OCI-LY7 (cell line): ENCODE data around the gene SCG5. TPM values are rescaled to one million over a fixed set of nuclear protein-coding genes. Genes with fewer than 3 reads are reported as not detected.

Source experiments
- BruUV-seq: library from RNA; stranded (reverse); fragments of 400-500 nt; replicated peaks from 2 replicates; lab custom pipeline; 2021; lab: Mats Ljungman, UMichigan
- CTCF ChIA-PET: fragments of 300-600 bp; sonication (Branson Sonifier 250); formaldehyde crosslinking; loops from one replicate; lab custom pipeline; 2022; ENCODE audit warnings: antibody characterized with exemption; ENCODE audit not compliant: unreplicated experiment; lab: Charles Lee
- POLR2A ChIA-PET: fragments of 300-600 bp; sonication (Branson Sonifier 250); formaldehyde crosslinking; loops from one replicate; lab custom pipeline; 2022; ENCODE audit warnings: antibody characterized with exemption; lab: Charles Lee
- DNase-seq: peaks from one replicate; pipeline ENCODE4 v3.0.0-alpha.2; 2015; ENCODE audit warnings: low spot score
- H2AFZ ChIP-seq: fragments of 200-600 bp; sonication (generic), shearing (Covaris generic); 2 replicates; pipeline ENCODE4 v1.6.1; 2014; ENCODE audit warnings: mild to moderate bottlenecking, antibody characterized with exemption, low read length, moderate library complexity
- H3K27ac ChIP-seq: fragments of 200-600 bp; sonication (generic); 2 replicates; pipeline ENCODE4 v1.5.1; 2014; ENCODE audit warnings: mixed run types, low read depth, mild to moderate bottlenecking, moderate library complexity, low read length, inconsistent platforms; ENCODE audit not compliant: poor library complexity, severe bottlenecking
- H3K36me3 ChIP-seq: fragments of 200-600 bp; sonication (generic); 2 replicates; pipeline ENCODE4 v1.6.1; 2014; ENCODE audit warnings: mild to moderate bottlenecking, antibody characterized with exemption, low read length, moderate library complexity, mixed read lengths; ENCODE audit not compliant: insufficient read depth
- H3K4me1 ChIP-seq: fragments of 200-600 bp; sonication (generic); 2 replicates; pipeline ENCODE4 v1.5.1; 2014; ENCODE audit warnings: mild to moderate bottlenecking, low read length; ENCODE audit not compliant: insufficient read depth, poor library complexity, severe bottlenecking
- H3K4me2 ChIP-seq: fragments of 200-600 bp; sonication (generic); 2 replicates; pipeline ENCODE4 v1.6.1; 2014; ENCODE audit warnings: mild to moderate bottlenecking, low read length
- H3K4me3 ChIP-seq: fragments of 200-600 bp; sonication (generic); 2 replicates; pipeline ENCODE4 v1.5.1; 2014; ENCODE audit warnings: mild to moderate bottlenecking, low read depth, low read length; ENCODE audit not compliant: poor library complexity, severe bottlenecking
- H3K79me2 ChIP-seq: fragments of 200-600 bp; sonication (generic); 2 replicates; pipeline ENCODE4 v1.6.1; 2016; ENCODE audit warnings: low read depth, mild to moderate bottlenecking, low read length, moderate library complexity, mixed read lengths; ENCODE audit not compliant: insufficient read depth
- H3K9me2 ChIP-seq: fragments of 200-600 bp; sonication (generic); 2 replicates; pipeline ENCODE4 v1.6.1; 2016; ENCODE audit warnings: mild to moderate bottlenecking, low read length, mixed read lengths; ENCODE audit not compliant: insufficient read depth
- H3K9me3 ChIP-seq: fragments of 200-600 bp; sonication (generic); 2 replicates; pipeline ENCODE4 v1.6.1; 2014; ENCODE audit warnings: mild to moderate bottlenecking, mixed run types, low read length, mixed read lengths
- H4K20me1 ChIP-seq: fragments of 200-600 bp; sonication (generic); 2 replicates; pipeline ENCODE4 v1.6.1; 2014; ENCODE audit warnings: mild to moderate bottlenecking, antibody characterized with exemption, low read length, moderate library complexity, mixed read lengths; ENCODE audit not compliant: insufficient read depth
- EZH2phosphoT487 ChIP-seq: fragments of 200-600 bp; sonication (generic); IDR thresholded peaks from 2 replicates; pipeline ENCODE4 v1.6.1; 2018; ENCODE audit warnings: low read depth, borderline replicate concordance, mild to moderate bottlenecking, mixed run types, antibody characterized with exemption, low read length, moderate library complexity, mixed read lengths
- intact Hi-C: fragments of 100-400 bp; cut with micrococcal nuclease; formaldehyde crosslinking; loops from one replicate; pipeline ENCODE4 v1.10.0; 2022; ENCODE audit not compliant: unreplicated experiment
- total RNA-seq, 2 experiments: library from RNA; depleted of rRNA in 1 of 2; stranded (reverse); fragments of >200 nt in 1 of 2; shearing (Covaris generic) in 1 of 2; gene quantifications; 2 replicates each; pipeline ENCODE4 v1.2.3, GENCODE V29; 2014 to 2022
- TF ChIP-seq, protein P1 (sequence below): fragments of 200-600 bp; sonication (generic); conservative IDR thresholded peaks from 2 replicates; pipeline ENCODE4 v1.5.1; 2014; ENCODE audit warnings: mild to moderate bottlenecking, antibody characterized with exemption, low read length, moderate library complexity, mixed read lengths

The SCG5 gene
- total RNA-seq, 2 experiments from 2014 or later: 1.5 to 4.7 TPM

- H3K4me1 ChIP-seq: no peaks in the 10 kb centered on the region
- no peaks in the 10 kb centered on the region for H4K20me1 ChIP-seq
- H3K9me2 ChIP-seq: no peaks in the 10 kb centered on the region
- DNase-seq: no peak
- H3K9me3 ChIP-seq: no peaks in the 10 kb centered on the region
- H3K4me3 ChIP-seq: no peak overlapping the region
- H3K27ac ChIP-seq: no peak overlapping the region
- TF ChIP-seq, protein P1, sequence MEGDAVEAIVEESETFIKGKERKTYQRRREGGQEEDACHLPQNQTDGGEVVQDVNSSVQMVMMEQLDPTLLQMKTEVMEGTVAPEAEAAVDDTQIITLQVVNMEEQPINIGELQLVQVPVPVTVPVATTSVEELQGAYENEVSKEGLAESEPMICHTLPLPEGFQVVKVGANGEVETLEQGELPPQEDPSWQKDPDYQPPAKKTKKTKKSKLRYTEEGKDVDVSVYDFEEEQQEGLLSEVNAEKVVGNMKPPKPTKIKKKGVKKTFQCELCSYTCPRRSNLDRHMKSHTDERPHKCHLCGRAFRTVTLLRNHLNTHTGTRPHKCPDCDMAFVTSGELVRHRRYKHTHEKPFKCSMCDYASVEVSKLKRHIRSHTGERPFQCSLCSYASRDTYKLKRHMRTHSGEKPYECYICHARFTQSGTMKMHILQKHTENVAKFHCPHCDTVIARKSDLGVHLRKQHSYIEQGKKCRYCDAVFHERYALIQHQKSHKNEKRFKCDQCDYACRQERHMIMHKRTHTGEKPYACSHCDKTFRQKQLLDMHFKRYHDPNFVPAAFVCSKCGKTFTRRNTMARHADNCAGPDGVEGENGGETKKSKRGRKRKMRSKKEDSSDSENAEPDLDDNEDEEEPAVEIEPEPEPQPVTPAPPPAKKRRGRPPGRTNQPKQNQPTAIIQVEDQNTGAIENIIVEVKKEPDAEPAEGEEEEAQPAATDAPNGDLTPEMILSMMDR: no peak
- no peak for TF ChIP-seq EZH2phosphoT487
- no TSS peak for BruUV-seq
- POLR2A ChIA-PET: interaction anchor here (0.6 kb wide), 1 partner anchor 265 kb away, joined by 3 read pairs; no protein-coding TSS in a partner anchor
- no peak overlapping the region for H3K4me2 ChIP-seq
- no peak overlapping the region for H2AFZ ChIP-seq
- no peaks in the 10 kb centered on the region for H3K36me3 ChIP-seq
- CTCF ChIA-PET: no interaction called here
- intact Hi-C loops: no loop called here
- no peaks in the 10 kb centered on the region for H3K79me2 ChIP-seq
Observed at GRCh38 chr15:32682569-32682968, 41.1 kb downstream of the SCG5 start.

DNA sequence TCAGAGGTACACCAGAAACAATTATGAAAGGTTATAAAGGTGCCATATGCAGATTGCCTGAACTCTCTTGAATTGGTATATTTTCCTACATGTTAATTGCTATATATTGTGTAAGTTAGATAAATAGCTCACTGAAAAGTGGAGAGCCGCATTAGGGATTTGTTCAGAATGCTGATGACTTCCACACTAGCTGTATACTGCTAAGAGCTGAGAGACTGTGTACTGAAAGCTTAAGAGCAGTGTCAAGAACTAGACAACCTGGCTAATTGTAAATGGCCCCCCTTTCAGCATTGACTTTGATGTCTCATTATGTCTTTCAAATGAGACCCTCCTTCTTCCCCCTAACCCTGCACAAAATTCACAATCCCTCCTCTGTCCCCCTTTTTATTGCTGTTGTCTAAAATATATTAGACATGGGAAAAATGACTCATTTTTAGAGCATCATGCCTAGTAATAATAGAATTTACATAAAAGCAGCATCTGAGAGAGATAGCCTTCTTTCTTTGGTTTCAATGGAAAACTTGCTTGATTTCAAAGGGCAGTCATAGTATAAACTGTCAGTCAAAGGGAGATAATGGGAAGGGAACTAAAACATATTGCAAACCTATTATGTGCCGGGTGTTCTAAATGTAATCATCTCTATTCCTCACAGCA lies 41.6 kb downstream of the SCG5 start:
- H3K4me1 ChIP-seq: no peaks in the 10 kb centered on the region
- H3K9me3 ChIP-seq: no peaks in the 10 kb centered on the region
- no TSS peak for BruUV-seq
- TF ChIP-seq, protein P1: no peak
- no peak for TF ChIP-seq EZH2phosphoT487
- no peaks in the 10 kb centered on the region for H3K36me3 ChIP-seq
- no peak overlapping the region for H3K27ac ChIP-seq
- intact Hi-C loops: no loop called here
- H3K4me3 ChIP-seq: no peak overlapping the region
- H3K9me2 ChIP-seq: no peaks in the 10 kb centered on the region
- no peaks in the 10 kb centered on the region for H3K79me2 ChIP-seq
- H4K20me1 ChIP-seq: no peaks in the 10 kb centered on the region
- CTCF ChIA-PET: no interaction called here
- POLR2A ChIA-PET: no interaction called here
- no peak for DNase-seq
- no peak overlapping the region for H2AFZ ChIP-seq
- H3K4me2 ChIP-seq: no peak overlapping the region

DNA sequence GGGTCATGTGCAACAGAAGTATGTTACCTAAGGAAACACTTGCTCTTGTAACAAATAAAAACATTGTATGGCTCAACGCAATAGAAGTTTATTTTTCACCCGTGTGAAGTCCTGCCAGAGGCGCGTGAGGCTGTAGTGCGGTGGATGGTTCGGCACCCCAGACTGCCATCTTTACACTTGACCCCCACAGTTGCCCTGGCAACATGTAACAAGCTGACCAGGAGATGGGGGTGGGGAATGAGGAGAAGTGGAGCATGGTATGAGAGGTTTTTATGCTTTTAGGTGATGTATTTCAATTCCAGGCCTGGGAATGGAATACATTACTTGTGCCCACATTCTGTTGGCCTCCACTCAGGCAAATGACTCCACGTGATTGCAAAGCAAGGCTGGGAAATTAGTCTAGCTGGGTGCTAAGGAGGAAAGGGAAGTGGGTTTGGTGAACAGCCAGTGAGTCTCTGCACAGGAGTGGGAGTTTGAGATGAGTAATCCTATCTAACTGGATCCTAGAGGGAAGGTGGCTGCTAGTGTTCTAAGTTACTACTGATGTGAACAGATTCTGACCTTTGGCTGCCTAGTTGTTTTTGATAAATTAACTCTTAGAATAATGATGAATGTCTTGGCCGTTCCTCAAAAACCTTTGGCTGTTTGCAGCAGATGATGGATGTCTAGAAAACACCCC lies 42.5 kb downstream of the SCG5 start:
- TF ChIP-seq, protein P1: no peak
- TF ChIP-seq EZH2phosphoT487: no peak
- no peaks in the 10 kb centered on the region for H4K20me1 ChIP-seq
- H3K4me3 ChIP-seq: no peak overlapping the region
- intact Hi-C loops: no loop called here
- H3K79me2 ChIP-seq: no peaks in the 10 kb centered on the region
- no peaks in the 10 kb centered on the region for H3K36me3 ChIP-seq
- POLR2A ChIA-PET: no interaction called here
- no peak overlapping the region for H2AFZ ChIP-seq
- CTCF ChIA-PET: no interaction called here
- no peak overlapping the region for H3K27ac ChIP-seq
- no peaks in the 10 kb centered on the region for H3K4me1 ChIP-seq
- no peak for DNase-seq
- no peak overlapping the region for H3K4me2 ChIP-seq
- H3K9me2 ChIP-seq: no peaks in the 10 kb centered on the region
- BruUV-seq: no TSS peak
- no peaks in the 10 kb centered on the region for H3K9me3 ChIP-seq
